Erythroblast (primary cell): ENCODE data around the gene AGAP6.
"Not testable (repeated sequence)": the region's sequence is repeated elsewhere in the genome, so short reads cannot be mapped to it uniquely, and the experiment has no call there.

ENCODE experiments used
- DNase-seq, 2 experiments: peaks; one replicate each; lab custom pipeline; 2025; lab: John Stamatoyannopoulos, UW
- POLR2A ChIP-seq: IDR thresholded peaks from 2 replicates; pipeline ENCODE4 v1.6.1; 2011; ENCODE audit warnings: mild to moderate bottlenecking, low read length

Gene AGAP6

DNA sequence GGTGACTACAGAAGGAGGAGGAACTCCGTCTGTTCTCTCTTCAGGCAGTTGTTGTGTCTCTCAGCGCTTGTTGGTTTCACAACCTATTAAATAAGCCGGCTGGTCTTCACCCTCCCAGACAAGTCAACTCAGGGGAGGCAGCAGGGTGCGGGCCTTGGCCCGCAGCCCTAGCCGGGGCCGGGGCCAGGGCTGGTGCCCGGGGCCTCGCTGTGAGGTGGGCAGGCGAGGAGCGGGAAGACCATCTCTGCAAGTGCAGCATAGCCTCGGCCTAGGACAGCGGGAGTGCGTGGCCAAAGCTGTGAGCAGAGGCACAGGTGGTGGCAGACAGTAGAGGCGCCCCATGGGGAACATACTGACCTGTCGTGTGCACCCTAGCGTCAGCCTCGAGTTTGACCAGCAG is at the start of gene AGAP6:
AGAP6 (plus strand) TSS at position 31 of the 400 bp plus-strand sequence; CDS start at position 341, 310 bp downstream.
- not testable (repeated sequence) for DNase-seq

DNA sequence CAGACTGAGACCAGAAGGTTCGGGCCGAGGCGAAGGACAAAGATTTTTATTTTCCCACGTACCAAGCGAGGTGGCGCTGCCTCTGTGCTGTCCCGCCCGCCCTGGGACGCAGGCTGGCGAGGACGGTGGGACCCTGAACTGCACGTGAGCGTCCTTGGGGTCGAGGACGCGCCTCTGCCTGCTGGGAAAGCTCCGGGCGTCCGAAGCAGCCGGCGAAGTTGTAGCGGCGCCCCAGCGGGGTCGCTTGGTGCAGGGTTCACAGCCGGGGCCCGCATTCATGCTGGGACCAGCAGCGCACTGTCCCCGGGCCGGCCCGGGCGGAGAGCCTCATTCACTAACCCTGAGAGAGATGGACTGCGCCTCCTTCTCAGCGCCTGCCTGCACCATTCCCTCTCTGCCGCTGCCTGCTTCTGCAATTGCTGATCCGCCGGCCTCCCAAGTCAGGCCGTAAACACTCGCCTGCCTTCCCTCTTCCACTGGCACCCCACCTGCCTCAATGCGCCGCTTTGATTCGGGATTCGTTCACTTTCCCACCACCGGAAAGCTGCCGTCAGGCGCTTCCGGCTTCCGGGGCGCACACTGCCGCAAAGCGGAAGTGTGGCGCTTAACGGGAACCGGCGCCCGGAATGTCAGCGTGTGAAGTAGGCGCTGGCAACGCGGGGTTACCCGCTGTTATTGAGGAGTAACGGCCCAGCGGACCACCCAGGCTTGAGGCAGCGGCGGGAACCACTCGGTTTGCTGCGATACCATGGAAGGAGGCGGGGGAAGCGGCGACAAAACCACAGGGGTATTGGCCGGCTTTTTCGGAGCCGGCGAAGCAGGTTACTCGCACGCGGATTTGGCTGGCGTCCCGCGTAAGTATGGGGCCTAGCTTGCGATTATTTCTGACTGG is 46.5 kb upstream of the AGAP6 start, which contains the start of the genes PARG and TIMM23B:
PARG (minus strand) TSS at position 581 of the 892 bp plus-strand sequence; CDS start at position 279, 302 bp downstream.
TIMM23B (plus strand) TSS at position 607 of the 892 bp plus-strand sequence; CDS start at position 749, 142 bp downstream.
- peak; percentile 81 for TF ChIP-seq POLR2A
- peak; percentile 89 to 91 for DNase-seq

DNA sequence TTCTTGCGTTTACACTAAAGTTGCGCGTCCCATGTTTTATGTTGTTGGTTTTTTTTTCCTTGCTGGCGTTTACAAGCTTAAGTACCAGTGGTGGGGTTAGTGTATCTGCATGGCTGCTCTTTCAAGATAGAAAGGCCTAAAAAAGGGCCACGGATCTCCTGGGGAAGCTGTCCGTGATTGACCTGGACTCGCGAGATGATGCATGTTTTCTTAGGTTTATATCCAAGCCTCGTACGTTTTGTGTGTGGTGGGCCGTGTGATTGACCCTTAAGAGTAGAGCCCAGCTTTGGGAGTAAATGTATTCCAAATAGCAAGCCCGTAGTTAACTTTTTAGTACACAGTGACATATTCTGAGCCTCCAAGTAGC is 45.9 kb upstream of the AGAP6 start:
- peak in 1 of 2 experiments; percentile 66 for DNase-seq

DNA sequence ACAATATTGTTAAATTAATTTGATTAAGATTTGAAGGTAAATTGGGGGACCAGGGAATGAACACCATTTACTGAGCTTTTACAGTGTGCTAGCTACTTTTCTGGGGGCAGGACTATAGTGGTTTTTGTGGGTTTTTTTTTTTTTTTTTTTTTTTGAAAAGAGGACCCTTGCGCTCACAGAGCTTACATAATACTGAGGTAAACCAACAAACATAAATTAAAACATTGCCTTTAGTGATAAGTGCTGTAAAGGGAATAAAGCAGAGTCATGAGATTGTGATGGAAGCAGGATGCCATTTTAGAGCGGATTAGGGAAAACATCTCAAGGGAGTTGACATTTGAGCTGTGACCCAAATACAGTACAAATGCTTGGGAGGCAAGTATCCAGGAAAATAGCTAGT is 44.6 kb upstream of the AGAP6 start:
- not testable (repeated sequence) for DNase-seq

DNA sequence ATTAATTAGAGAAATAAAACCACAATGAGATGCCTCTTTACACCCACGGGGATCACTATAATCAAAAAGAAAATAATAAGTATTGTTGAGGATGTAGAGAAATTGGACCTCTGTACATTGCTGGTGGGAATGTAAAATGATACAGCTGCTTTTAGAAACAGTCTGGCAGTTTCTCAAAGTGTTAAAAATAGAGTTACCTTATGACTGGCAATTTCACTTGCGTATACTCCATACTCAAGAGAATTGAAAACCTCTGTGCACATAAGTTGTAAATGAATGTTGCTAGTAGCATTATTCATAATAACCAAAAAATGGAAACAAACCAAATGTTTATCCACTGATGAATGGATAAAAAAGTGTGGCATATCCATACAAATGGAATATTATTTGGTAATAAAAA is 40.1 kb upstream of the AGAP6 start:
- not testable (repeated sequence) for DNase-seq

DNA sequence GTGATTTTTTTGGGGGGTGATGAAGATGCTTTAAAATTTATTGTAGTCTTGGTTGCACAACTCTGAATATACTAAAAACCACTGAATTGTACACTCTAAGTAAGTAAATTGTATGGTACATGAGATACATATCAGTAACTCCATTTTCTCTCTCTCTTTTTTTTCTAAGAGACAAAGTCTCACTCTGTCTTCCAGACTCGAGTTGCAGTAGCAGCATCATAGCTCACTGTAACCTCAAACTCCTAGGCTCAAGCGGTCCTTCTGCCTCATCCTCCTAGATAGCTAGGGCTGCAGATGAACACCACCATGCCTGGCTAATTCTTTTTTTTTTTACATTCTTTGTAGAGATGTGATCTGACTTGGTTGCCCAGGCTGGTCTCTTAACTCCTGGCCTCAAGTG is 39.5 kb upstream of the AGAP6 start:
- DNase-seq: not testable (repeated sequence)

DNA sequence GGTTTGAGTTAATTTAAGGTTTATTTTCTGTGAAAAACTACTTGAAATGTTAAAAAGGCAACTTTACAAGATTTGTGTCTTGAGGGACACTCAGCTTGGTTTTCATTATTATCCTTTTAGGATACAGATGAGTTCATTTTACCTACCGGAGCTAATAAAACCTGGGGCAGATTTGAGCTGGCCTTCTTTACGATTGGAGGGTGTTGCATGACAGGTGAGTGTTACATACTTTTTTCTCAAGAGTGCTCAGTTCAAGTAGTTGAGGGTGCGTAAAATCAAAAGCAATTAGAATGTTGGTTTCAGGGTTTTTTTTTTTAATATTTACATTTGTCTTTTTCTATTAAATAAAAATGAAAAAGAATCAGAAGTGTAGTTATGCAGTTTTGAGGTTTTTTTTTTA is 36.2 kb upstream of the AGAP6 start:
- DNase-seq: not testable (repeated sequence)

DNA sequence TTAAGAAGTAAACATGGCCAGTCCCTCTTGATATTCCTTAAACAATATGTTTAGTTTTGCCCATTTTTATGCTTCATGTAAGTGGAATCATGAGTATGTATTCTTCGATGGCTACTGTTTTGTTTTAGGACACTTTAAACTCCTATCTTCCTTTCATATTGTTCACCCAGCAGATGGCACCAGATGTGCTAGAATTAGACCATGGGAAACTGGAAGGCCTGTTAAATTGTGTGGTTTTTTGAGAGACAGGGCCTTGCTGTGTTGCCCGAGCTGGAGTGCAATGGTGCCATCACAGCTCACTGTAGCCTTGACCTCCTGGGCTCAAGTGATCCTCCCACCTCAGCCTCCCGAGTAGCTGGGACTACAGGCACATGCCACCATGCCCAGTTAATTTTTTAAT is 35.1 kb upstream of the AGAP6 start:
- DNase-seq: peak; percentile 34 to 59

DNA sequence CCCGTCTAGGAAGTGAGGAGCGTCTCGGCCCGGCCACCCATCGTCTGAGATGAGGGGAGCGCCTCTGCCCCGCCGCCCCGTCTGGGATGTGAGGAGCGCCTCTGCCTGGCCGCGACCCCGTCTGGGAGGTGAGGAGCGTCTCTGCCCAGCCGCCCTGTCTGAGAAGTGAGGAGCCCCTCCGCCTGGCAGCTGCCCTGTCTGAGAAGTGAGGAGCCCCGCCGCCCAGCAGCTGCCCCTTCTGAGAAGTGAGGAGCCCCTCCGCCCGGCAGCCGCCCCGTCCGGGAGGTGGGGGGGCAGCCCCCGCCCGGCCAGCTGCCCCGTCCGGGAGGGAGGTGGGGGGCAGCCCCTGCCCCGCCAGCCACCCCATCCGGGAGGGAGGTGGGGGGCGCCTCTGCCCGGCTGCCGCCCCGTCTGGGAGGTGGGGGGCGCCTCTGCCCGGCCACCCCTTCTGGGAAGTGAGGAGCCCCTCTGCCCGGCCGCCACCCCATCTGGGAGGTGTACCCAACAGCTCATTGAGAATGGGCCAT is 17.8 kb upstream of the AGAP6 start:
- DNase-seq: not testable (repeated sequence)

DNA sequence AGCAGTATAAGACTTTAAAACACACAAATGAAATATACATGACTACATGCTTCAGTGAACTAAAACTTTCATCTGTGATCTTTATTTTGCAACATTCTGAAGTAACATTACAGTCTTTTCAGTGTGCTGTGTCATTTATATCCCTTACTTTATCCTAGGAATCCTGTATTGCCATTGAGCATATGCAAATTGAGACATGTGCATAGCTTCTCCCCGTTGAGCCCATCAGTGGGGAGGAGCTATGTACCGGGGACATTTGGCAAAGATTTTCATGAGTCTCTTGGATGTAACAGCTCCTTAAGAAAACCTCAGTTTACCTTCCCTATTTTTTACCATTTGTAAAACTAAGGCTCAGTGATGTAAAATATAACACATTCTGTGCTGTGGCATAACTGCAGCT is 16.7 kb upstream of the AGAP6 start:
- not testable (repeated sequence) for DNase-seq

DNA sequence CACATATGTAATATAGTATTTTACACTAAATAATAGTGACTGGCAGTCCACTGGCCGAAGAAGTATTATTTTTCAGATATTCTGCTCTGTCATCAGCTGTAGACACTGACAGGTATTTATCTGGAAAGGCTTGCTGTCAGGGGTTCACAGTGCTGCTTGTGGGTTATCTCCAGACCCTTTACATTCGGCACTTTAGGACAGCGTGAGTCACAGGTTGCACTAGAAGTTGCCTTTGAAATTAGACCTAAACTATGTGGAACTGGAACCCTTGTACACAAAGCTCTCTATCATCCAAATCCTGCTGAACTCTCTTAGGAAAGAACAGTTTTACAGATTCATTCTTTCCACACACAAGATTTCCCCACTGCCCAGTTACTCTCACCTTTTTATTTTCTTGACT is 16.1 kb upstream of the AGAP6 start:
- peak; percentile 27 to 47 for DNase-seq

DNA sequence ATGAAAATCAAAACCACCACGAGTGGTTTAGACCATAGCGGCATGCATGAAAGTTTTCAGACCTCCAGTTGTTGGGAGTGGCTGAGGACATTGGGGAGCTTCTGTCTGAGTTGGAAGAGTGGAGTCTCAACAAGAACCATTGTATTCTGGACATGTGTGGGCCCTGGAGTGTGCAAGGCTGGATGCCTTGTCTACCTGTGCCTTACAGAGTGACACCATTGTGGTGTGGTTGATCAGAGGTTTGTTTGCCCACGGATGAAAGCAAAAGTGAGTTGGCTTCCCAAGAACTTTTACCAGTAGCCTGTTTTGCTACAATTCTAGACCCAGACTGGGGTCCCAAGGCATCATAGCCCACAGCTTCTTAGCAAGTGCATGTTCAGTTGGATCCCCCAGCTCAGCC is 10.4 kb upstream of the AGAP6 start:
- not testable (repeated sequence) for DNase-seq

DNA sequence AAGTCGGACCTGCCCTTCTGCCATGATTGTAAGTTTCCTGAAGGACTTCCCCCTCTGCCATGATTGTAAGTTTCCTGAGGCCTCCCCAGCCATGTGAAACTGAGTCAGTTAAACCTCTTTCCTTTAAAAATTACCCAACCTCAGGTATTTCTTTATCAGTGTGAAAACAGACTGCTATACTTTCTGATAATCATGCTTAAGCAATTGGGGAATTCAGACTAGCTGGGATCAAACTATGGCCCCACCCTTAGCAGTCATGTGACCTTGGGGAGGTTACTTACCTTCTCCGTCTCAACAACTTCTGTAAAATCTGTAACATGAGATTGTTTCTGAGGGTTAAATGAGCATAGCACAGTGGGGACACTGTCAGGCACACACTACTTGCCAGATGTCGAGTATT is 999 bp upstream of the AGAP6 start:
- peak; percentile 6 to 7 for DNase-seq

DNA sequence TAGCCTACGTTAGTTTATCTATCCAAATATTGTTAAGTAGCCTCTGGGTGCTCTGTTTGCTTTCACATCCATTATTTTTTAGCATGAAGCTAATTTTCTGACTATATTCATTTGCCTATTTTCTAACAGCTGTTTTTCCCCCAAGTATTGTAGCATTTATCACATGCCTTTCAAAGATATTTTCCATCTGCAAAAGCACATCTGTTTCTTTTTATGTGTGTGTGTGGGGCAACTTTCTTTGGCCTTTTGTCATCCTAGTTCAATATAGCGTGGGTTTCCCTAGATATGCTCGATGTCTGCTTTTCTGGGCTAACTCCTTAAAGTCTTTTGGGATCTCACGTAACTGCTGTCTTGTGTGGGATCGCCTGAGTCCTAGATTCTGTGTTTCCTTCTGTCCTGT is 7.1 kb downstream of the AGAP6 start:
- DNase-seq: peak; percentile 15 to 41

DNA sequence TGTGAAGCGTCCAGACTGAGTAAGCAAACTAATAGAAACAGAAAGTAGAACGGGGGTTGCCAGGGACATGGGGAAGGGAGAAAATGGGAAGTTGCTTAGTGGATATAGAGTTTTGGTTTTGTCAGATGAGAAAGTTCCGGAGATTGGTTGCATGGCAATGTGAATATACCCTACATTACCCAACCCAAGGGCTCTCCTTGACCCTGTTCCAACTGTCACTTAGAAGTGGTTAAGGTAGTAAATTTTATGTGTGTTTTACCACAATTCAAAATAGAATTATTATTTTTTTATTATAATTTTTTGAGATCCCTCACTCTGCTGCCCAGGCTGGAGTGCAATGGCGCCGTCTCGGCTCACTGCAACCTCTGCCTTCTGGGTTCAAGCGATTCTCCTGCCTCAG is 25.8 kb downstream of the AGAP6 start:
- DNase-seq: not testable (repeated sequence)

DNA sequence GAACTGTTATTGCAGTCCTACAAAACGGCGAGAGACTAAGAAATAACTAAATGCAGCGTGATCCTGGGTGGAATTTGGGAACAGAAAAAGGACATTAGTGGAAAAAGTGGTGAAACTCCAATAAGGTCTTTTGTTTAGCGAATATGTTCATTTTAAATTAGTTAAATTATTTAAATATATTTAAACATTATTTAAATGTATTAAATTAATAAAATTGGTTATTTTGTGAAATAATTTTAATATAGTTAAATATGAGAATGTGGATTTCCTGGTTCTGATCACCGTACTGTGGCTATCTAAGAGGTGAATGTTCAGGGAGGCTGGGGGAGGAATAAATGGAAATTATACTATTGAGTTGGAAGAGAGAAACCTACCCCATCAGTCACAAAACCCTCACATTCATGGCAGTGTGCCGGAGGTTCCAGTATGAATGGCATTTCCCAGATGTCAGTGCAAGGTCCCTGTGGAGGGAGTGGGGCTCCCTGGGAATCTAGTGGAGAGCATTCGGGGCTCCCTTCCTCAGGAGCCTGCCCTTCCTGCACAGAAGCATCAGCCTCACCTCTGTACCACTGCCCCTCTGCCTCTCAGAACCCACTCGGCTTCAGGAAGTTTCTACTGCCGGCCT is 27.5 kb downstream of the AGAP6 start:
- not testable (repeated sequence) for DNase-seq

DNA sequence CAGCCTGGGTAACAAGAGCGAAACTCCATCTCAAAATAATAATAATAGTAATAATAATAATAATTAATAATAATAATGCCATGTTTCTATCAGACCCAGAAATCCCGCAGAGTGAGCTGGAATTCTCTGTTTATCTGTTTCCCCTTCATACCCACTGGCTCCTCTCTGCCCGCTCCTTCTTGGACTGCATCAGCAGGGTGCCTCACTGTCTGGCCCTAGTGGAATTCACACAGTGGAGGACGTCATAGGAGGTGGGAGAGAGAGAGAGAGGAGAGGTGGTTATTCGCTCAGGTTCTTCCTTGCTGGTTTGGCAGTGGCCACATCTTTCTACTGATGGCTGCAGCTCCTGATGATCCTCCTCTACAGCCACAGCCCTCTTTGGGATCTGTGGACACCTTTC is 28.7 kb downstream of the AGAP6 start:
- DNase-seq: not testable (repeated sequence)

DNA sequence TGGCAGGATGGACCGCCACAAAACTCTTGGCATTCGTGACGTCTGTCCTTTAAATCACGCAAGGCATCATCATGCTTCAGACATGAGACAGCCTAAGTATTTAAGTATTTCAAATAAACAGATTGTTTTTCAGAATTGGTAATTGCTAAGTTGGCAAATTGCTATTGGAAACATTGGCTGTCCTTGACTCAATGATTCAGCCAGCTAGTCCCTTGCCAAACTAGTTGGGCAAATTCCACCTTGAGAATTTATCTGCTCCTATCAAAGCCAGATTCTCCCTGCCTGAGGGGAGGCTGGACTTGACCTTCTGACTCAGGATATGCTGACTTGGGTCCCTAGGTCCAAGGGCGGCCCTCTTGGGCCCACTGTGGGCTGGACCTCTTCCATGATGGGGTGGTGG is 29.4 kb downstream of the AGAP6 start:
- not testable (repeated sequence) for DNase-seq

DNA sequence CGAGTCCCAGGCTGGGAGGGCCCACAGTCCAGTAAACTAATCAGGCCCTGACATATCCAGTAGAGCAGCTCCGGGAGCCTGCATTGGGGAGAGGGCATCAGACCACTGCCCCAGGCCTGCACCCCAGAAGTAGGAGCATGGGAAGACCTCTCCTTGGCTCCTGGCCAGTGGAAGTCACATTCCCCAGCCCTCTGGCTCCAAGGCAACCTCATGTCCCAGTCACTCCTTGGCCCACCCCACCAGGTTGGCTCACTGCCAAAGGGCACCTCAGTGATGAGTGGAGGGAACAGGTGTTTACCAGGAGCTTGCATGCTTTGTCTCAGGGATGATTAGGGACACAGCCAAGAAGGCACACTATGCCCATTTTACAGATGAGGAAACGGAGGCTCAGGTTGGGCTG is 31.1 kb downstream of the AGAP6 start:
- DNase-seq: peak in 1 of 2 experiments; percentile 10

DNA sequence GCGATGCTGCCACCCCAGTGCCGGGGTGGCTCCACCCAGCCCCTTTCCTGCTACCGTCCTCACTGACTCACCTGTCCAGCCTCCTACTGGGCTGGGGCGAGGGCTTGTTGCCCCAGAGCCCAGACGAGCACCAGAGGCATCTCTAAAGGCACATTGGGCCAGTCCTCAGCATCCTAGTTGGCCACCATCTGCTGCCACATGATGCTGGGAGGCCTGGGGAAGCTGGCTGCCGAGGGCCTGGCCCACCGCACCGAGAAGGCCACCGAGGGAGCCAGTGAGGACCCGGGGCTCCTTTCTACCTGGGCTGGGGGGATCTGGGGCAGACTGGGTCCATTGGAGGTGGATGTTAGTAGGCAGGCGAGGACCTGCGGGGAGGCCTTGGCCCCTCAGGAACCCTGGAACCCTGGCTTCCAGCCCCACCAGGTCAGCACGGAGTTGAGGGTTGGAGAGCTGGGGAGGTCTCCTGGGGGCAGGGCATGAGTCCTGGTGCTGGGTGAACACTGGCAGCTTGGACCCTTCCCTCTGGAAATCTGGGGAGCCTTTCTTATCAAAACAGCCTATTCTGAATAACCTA is 32.3 kb downstream of the AGAP6 start:
- not testable (repeated sequence) for DNase-seq
